H1 (cell line): ENCODE results near the gene NOM1. TPM values are rescaled to one million over a fixed set of nuclear protein-coding genes. Genes with fewer than 3 reads are reported as not detected.

Experiments used
- CTCF ChIA-PET: fragments of 300-600 bp; sonication (Branson Sonifier 250); formaldehyde crosslinking; loops from one replicate; lab custom pipeline; 2021; ENCODE audit not compliant: partially characterized antibody; lab: Charles Lee
- POLR2A ChIA-PET: fragments of 300-600 bp; sonication (Branson Sonifier 250); formaldehyde crosslinking; loops from one replicate; lab custom pipeline; 2021; ENCODE audit warnings: inconsistent platforms; ENCODE audit not compliant: partially characterized antibody; lab: Charles Lee
- DNase-seq, 2 experiments: peaks; one replicate each; pipeline versions ENCODE4 v3.0.0 to v3.0.0-alpha.2; 2010 to 2022; ENCODE audit warnings: low spot score in 2 of 2, low read depth in 1 of 2, mixed read lengths in 1 of 2
- FAIRE-seq: peaks from 2 replicates; lab custom pipeline; 2011; peaks lifted over from hg19 to GRCh38; lab: Jason Lieb, UNC
- H2AFZ ChIP-seq: 2 replicates; pipeline ENCODE4 v1.8.1; 2012; ENCODE audit warnings: low read length, inconsistent platforms
- H2AK5ac ChIP-seq: 2 replicates; pipeline ENCODE4 v1.6.1; 2013; ENCODE audit warnings: low read depth, low read length
- H2BK120ac ChIP-seq: replicated peaks from 2 replicates; pipeline ENCODE3; 2013; ENCODE audit warnings: low read depth, low read length, inconsistent platforms
- H2BK12ac ChIP-seq: 2 replicates; pipeline ENCODE4 v1.6.1; 2013; ENCODE audit warnings: low read depth, low read length
- H2BK15ac ChIP-seq: 2 replicates; pipeline ENCODE4 v1.6.1; 2013; ENCODE audit warnings: low read length
- H2BK20ac ChIP-seq: 2 replicates; pipeline ENCODE4 v1.6.1; 2013; ENCODE audit warnings: low read length
- H2BK5ac ChIP-seq: 2 replicates; pipeline ENCODE4 v1.6.1; 2013; ENCODE audit warnings: low read depth, low read length
- H3K14ac ChIP-seq: 2 replicates; pipeline ENCODE4 v1.6.1; 2013; ENCODE audit warnings: inconsistent platforms; ENCODE audit not compliant: insufficient read length
- H3K18ac ChIP-seq: 2 replicates; pipeline ENCODE4 v1.6.1; 2013; ENCODE audit warnings: low read length; ENCODE audit errors: extremely low read depth
- H3K23ac ChIP-seq: 2 replicates; pipeline ENCODE4 v1.6.1; 2013; ENCODE audit warnings: inconsistent platforms; ENCODE audit not compliant: insufficient read length
- H3K23me2 ChIP-seq: 2 replicates; pipeline ENCODE4 v1.6.1; 2013; ENCODE audit warnings: low read depth, low read length
- H3K27ac ChIP-seq: 2 replicates; pipeline ENCODE4 v1.6.1; 2011; ENCODE audit warnings: low read depth, low read length, inconsistent platforms
- H3K27me3 ChIP-seq, 4 experiments: replicated peaks in 1 of 4; 1 replicate in 1 of 4; 2 replicates in 3 of 4; pipeline versions ENCODE4 v1.6.1 to v1.8.1; 2011 to 2013; ENCODE audit warnings: low read length in 3 of 4, mild to moderate bottlenecking in 3 of 4, inconsistent platforms in 2 of 4, mixed read lengths in 2 of 4, moderate library complexity in 1 of 4; ENCODE audit not compliant: control insufficient read depth in 3 of 4, insufficient read depth in 3 of 4; ENCODE audit errors: extremely low read depth in 1 of 4
- H3K36me3 ChIP-seq, 4 experiments: 2 replicates each; pipeline versions ENCODE4 v1.6.1 to v1.8.1; 2011 to 2013; ENCODE audit warnings: mild to moderate bottlenecking in 4 of 4, low read length in 3 of 4, moderate library complexity in 2 of 4, control low read depth in 1 of 4, inconsistent platforms in 1 of 4; ENCODE audit not compliant: insufficient read depth in 4 of 4, control insufficient read depth in 2 of 4
- H3K4ac ChIP-seq: replicated peaks from 2 replicates; pipeline ENCODE3; 2013; ENCODE audit warnings: low read length, low read depth, mixed read lengths, inconsistent platforms; ENCODE audit not compliant: insufficient read length
- H3K4me1 ChIP-seq, 4 experiments: replicated peaks in 1 of 4; 1 replicate in 1 of 4; 2 replicates in 3 of 4; pipeline versions ENCODE4 v1.6.1 to v1.8.1; 2011 to 2013; ENCODE audit warnings: low read length in 3 of 4, inconsistent platforms in 2 of 4, mixed read lengths in 1 of 4; ENCODE audit not compliant: insufficient read depth in 4 of 4, control insufficient read depth in 3 of 4
- H3K4me2 ChIP-seq, 2 experiments: 2 replicates each; pipeline versions ENCODE4 v1.6.1 to v1.8.1; 2011 to 2013; ENCODE audit warnings: low read depth in 2 of 2, low read length in 2 of 2, control low read depth in 1 of 2, inconsistent platforms in 1 of 2, mild to moderate bottlenecking in 1 of 2; ENCODE audit not compliant: insufficient read depth in 1 of 2
- H3K4me3 ChIP-seq, 4 experiments: fragments of 200-600, 300-600 bp in 1 of 4; sonication (generic), shearing (Covaris generic), sonication (Bioruptor Twin) in 1 of 4; 2 replicates each; pipeline versions ENCODE4 v1.5.1 to v1.8.1; 2011 to 2016; ENCODE audit warnings: low read length in 4 of 4, low read depth in 3 of 4, control low read depth in 2 of 4, inconsistent platforms in 2 of 4, mild to moderate bottlenecking in 2 of 4, mixed read lengths in 1 of 4, moderate library complexity in 1 of 4; ENCODE audit not compliant: insufficient read depth in 2 of 4; ENCODE audit errors: extremely low read depth in 1 of 4
- H3K56ac ChIP-seq: replicated peaks from 2 replicates; pipeline ENCODE3; 2013; ENCODE audit warnings: low read depth, mild to moderate bottlenecking, mixed read lengths, low read length, inconsistent platforms; ENCODE audit not compliant: insufficient read length
- H3K79me1 ChIP-seq: 2 replicates; pipeline ENCODE4 v1.6.1; 2013; ENCODE audit warnings: low read depth, low read length, control low read depth
- H3K79me2 ChIP-seq, 2 experiments: 2 replicates each; pipeline versions ENCODE4 v1.6.1 to v1.8.1; 2012 to 2013; ENCODE audit warnings: low read length in 2 of 2, mild to moderate bottlenecking in 2 of 2, inconsistent platforms in 1 of 2; ENCODE audit not compliant: insufficient read depth in 2 of 2, control insufficient read depth in 1 of 2
- H3K9ac ChIP-seq, 4 experiments: replicated peaks in 1 of 4; 1 replicate in 1 of 4; 2 replicates in 3 of 4; pipeline versions ENCODE4 v1.6.1 to v1.8.1; 2011 to 2013; ENCODE audit warnings: low read depth in 3 of 4, low read length in 3 of 4, control low read depth in 2 of 4, mild to moderate bottlenecking in 2 of 4, moderate library complexity in 2 of 4, inconsistent platforms in 1 of 4; ENCODE audit errors: extremely low read depth in 1 of 4
- H3K9me3 ChIP-seq, 2 experiments: 2 replicates each; pipeline versions ENCODE4 v1.6.1 to v1.8.1; 2012 to 2013; ENCODE audit warnings: mild to moderate bottlenecking in 2 of 2, moderate library complexity in 2 of 2, control low read depth in 1 of 2, inconsistent platforms in 1 of 2, low read depth in 1 of 2, low read length in 1 of 2, mixed read lengths in 1 of 2; ENCODE audit not compliant: insufficient read depth in 2 of 2
- H4K20me1 ChIP-seq, 2 experiments: replicated peaks in 1 of 2; 2 replicates each; pipeline versions ENCODE3 to v1.8.1; 2011 to 2013; ENCODE audit warnings: inconsistent platforms in 2 of 2, low read length in 2 of 2, mild to moderate bottlenecking in 1 of 2; ENCODE audit not compliant: insufficient read depth in 2 of 2, control insufficient read depth in 1 of 2
- H4K5ac ChIP-seq: 2 replicates; pipeline ENCODE4 v1.6.1; 2013; ENCODE audit warnings: low read length, low read depth, mixed read lengths, inconsistent platforms; ENCODE audit not compliant: insufficient read length
- H4K8ac ChIP-seq: 2 replicates; pipeline ENCODE4 v1.8.0; 2013; ENCODE audit warnings: mild to moderate bottlenecking, moderate library complexity, low read length, inconsistent platforms; ENCODE audit not compliant: insufficient read depth; ENCODE audit errors: extremely low read depth
- H4K91ac ChIP-seq: replicated peaks from 2 replicates; pipeline ENCODE3; 2013; ENCODE audit warnings: low read length, mixed read lengths, inconsistent platforms; ENCODE audit not compliant: insufficient read length
- CHD1 ChIP-seq: IDR thresholded peaks from 2 replicates; pipeline ENCODE4 v1.6.1; 2012; ENCODE audit warnings: low read depth, low read length, improper control_type of control experiment
- CREB1 ChIP-seq: IDR thresholded peaks from 2 replicates; pipeline ENCODE4 v1.6.1; 2012; ENCODE audit warnings: inconsistent platforms
- SIX5 ChIP-seq: IDR thresholded peaks from 2 replicates; pipeline ENCODE4 v1.6.1; 2011; ENCODE audit warnings: mild to moderate bottlenecking, low read depth, low read length
- WGBS, 2 experiments: shearing (Covaris generic) in 1 of 2; methylation state at CpG; one replicate each; pipeline versions ENCODE4 v1.1.6 to v1.1.7; 2013 to 2015; ENCODE audit warnings: low lambda C conversion rate in 2 of 2, mixed read lengths in 2 of 2, inconsistent platforms in 1 of 2, low coverage in 1 of 2, missing lambda C conversion rate in 1 of 2; ENCODE audit not compliant: insufficient replicate concordance in 2 of 2, insufficient coverage in 1 of 2, insufficient read length in 1 of 2; ENCODE audit errors: extremely low coverage in 1 of 2, missing lambda C conversion rate in 1 of 2; 5-methylcytosine and 5-hydroxymethylcytosine counted together
- polyA plus RNA-seq, 7 experiments: library from polyadenylated mRNA; depleted of rRNA in 3 of 7; stranded (reverse) in 5 of 7; unstranded in 2 of 7; fragments of >200 nt in 5 of 7; fragments of 200-250 nt in 2 of 7; gene quantifications; 1 replicate in 5 of 7; 2 replicates in 1 of 7; 4 replicates in 1 of 7; pipeline versions ENCODE4 v1.2.1 to v1.2.3, GENCODE V29; 2011 to 2013; ENCODE audit warnings: missing spikeins in 2 of 7, mixed read lengths in 2 of 7
- total RNA-seq: library from RNA; stranded (reverse); fragmentation: NEBNext Ultra II Directional; extraction: Animal tissue kit (Norgen Biotek cat#: 25700); gene quantifications from 2 replicates; pipeline ENCODE4 v1.2.1, GENCODE V29; 2021
- TF ChIP-seq, protein P1 (sequence below), 3 experiments: IDR thresholded peaks; 1 replicate in 2 of 3; 2 replicates in 1 of 3; pipeline versions ENCODE4 v1.5.1 to v1.6.1; 2011; ENCODE audit warnings: low read length in 3 of 3, mild to moderate bottlenecking in 3 of 3, inconsistent platforms in 2 of 3, low read depth in 1 of 3, moderate library complexity in 1 of 3; ENCODE audit not compliant: insufficient read depth in 1 of 3; ENCODE audit errors: control extremely low read depth in 1 of 3

The NOM1 gene
- total and polyA plus RNA-seq, 2 of the 8 experiments (the other 6 are each of a cell fraction or from before 2014, with no cell fraction given) = 10.6 to 29.1 TPM

GRCh38 chr7:156993925-156994235, 44.4 kb downstream of the NOM1 start:
- no peaks in the 10 kb centered on the region for H3K23me2 ChIP-seq
- no peak for FAIRE-seq
- no peak overlapping the region for H2AFZ ChIP-seq
- ChIA-PET CTCF (interaction anchor here (1.1 to 2.8 kb wide), 8 partner anchors 8 to 324 kb away, joined by 3 to 10 read pairs (median 4); partner anchors contain the start of gene NOM1), POLR2A (interaction anchor here (0.9 to 1.1 kb wide), 2 partner anchors 9 to 12 kb away, joined by 3 to 5 read pairs; no protein-coding TSS in a partner anchor)
- H2BK120ac ChIP-seq = no peak overlapping the region
- no peak overlapping the region for H2BK15ac ChIP-seq
- no peak overlapping the region for H3K14ac ChIP-seq
- H2BK5ac ChIP-seq = no peak overlapping the region
- H2BK12ac ChIP-seq = no peak overlapping the region
- no peak overlapping the region for H2BK20ac ChIP-seq
- H3K18ac ChIP-seq = no peak overlapping the region
- no peak for TF ChIP-seq CHD1
- TF ChIP-seq SIX5 = no peak
- TF ChIP-seq CREB1 = no peak
- TF ChIP-seq, protein P1, sequence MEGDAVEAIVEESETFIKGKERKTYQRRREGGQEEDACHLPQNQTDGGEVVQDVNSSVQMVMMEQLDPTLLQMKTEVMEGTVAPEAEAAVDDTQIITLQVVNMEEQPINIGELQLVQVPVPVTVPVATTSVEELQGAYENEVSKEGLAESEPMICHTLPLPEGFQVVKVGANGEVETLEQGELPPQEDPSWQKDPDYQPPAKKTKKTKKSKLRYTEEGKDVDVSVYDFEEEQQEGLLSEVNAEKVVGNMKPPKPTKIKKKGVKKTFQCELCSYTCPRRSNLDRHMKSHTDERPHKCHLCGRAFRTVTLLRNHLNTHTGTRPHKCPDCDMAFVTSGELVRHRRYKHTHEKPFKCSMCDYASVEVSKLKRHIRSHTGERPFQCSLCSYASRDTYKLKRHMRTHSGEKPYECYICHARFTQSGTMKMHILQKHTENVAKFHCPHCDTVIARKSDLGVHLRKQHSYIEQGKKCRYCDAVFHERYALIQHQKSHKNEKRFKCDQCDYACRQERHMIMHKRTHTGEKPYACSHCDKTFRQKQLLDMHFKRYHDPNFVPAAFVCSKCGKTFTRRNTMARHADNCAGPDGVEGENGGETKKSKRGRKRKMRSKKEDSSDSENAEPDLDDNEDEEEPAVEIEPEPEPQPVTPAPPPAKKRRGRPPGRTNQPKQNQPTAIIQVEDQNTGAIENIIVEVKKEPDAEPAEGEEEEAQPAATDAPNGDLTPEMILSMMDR (IDR thresholded peaks at IDR 0.05; ENCODE audit: control extremely low read depth in 1 of 3, insufficient read depth in 1 of 3, low read depth in 1 of 3, low read length in 3 of 3) = no peak
- peaks cover 0 to 4% of the 10 kb centered on the region in 2 experiments for H4K20me1 ChIP-seq
- H3K4me2 ChIP-seq = no peak overlapping the region
- no peak overlapping the region for H3K4me3 ChIP-seq
- DNase-seq = peak in 1 of 2 experiments; percentile 42
- 71% methylated on average over 10 of the region's 10 CpGs; no CpG with 5 or more reads in 1 of the 2 experiments for WGBS, 2 experiments
- no peak overlapping the region for H3K56ac ChIP-seq
- H2AK5ac ChIP-seq = no peak overlapping the region
- peaks cover 12 to 29% (median 26%) of the 10 kb centered on the region in 4 experiments for H3K27me3 ChIP-seq
- no peak overlapping the region for H3K23ac ChIP-seq
- H3K36me3 ChIP-seq = no peaks in the 10 kb centered on the region
- no peaks in the 10 kb centered on the region for H3K79me1 ChIP-seq
- no peak overlapping the region for H3K4ac ChIP-seq
- H3K27ac ChIP-seq = no peak overlapping the region
- H3K9ac ChIP-seq = no peak overlapping the region
- H3K79me2 ChIP-seq = no peaks in the 10 kb centered on the region
- no peak overlapping the region for H4K8ac ChIP-seq
- no peaks in the 10 kb centered on the region for H3K9me3 ChIP-seq
- no peaks in the 10 kb centered on the region; a peak in 2 of 7 replicates for H3K4me1 ChIP-seq
- H4K5ac ChIP-seq = no peak overlapping the region
- no peak overlapping the region for H4K91ac ChIP-seq
